NCI-H146 (cell line): ENCODE data around the gene FCHSD2.
"Not testable (repeated sequence)": the region's sequence is repeated elsewhere in the genome, so short reads cannot be mapped to it uniquely, and the experiment has no call there.

ENCODE experiments used
- DNase-seq: peaks from one replicate; lab custom pipeline; 2025; lab: John Stamatoyannopoulos, UW

The FCHSD2 gene

DNA sequence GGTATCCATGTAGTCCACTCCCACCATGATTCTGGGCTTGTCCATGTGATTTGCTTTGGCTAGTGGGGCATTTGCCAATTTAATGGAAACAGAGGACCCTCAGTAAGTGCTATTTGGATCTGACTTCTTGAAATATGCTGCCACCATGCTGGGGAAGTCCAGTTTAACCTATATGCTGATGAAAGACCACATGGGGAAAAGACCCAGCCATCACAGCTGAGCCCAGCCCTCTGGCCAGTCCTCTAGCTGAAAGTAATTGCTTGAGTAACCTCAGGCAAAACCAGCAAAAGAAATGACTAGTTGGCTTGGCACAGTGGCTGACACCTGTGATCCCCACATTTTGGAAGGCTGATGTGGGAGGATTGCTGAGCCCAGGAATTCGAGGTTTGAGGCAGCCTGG, 266.4 kb downstream of the FCHSD2 start:
- no peak for DNase-seq

DNA sequence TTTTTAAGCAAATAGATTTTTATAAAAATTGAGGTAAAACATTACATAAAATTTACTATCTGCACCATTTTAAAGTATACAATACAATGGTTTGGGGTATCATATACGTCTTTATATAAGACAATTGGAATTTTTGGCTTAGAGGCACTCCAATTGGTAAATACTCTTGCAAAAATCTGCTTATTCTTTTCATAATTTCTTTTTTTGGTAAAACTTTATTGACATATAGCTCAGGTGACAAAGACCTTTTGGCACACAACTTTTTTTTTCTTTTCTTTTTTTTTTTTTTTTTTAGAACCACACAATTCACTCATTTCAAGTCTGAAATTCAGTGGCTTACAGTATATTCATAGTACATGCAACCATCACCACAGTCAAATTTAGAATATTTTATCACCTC, 270.1 kb downstream of the FCHSD2 start:
- DNase-seq: no peak

DNA sequence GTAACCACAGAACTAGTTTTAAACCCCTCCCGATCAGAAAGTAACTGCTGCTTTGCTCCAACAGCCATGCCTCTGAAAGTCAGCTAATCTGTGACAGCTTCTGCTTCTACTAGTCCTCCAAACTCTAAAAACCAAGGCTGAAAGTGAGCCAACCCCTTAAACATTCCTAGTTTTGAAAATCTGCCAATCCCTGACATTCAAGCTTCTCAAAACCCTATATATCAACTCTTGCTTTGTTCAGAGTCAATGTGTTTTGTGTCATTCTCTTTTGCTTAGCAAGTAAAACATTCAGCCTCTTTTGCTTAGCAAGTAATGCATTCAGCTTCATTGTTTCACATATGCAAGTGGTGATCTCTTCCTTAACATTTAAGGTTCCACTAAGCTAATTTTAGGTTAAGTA, 271.0 kb downstream of the FCHSD2 start:
- DNase-seq: no peak

DNA sequence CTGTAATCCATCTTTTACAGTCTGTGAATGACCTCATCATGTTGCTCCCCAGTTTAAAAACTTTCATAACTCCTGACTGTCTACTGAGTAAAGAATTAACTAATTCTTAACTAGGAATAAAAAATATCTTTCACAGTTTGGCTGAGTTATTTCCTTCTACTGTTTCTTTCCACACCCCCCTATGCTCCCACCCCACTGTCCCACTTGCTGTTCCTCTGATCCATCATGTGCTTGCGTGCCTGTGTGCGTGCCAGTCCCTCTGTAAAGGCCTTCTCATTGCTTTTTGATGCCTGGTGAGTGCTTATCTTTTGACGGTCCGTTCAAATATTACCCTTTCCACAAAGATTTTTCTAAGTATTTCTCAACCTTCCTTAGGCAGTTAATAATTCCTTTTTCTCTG, 272.3 kb downstream of the FCHSD2 start:
- DNase-seq: no peak

DNA sequence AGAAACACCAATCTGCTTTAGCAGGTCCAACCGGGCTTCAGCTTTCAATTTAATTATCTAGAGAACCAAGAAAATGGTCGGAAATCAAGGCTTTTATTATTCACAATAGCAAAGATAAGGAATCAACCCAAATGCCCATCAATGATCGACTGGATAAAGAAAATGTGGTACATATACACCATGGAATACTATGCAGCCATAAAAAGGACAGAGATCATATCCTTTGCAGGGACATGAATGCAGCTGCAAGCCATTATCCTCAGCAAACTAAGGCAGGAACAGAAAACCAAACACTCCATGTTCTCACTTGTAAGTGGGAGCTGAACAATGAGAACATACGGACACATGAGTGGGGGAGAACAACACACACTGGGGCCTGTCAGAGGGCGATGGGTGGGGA, 274.1 kb downstream of the FCHSD2 start:
- DNase-seq: no peak

DNA sequence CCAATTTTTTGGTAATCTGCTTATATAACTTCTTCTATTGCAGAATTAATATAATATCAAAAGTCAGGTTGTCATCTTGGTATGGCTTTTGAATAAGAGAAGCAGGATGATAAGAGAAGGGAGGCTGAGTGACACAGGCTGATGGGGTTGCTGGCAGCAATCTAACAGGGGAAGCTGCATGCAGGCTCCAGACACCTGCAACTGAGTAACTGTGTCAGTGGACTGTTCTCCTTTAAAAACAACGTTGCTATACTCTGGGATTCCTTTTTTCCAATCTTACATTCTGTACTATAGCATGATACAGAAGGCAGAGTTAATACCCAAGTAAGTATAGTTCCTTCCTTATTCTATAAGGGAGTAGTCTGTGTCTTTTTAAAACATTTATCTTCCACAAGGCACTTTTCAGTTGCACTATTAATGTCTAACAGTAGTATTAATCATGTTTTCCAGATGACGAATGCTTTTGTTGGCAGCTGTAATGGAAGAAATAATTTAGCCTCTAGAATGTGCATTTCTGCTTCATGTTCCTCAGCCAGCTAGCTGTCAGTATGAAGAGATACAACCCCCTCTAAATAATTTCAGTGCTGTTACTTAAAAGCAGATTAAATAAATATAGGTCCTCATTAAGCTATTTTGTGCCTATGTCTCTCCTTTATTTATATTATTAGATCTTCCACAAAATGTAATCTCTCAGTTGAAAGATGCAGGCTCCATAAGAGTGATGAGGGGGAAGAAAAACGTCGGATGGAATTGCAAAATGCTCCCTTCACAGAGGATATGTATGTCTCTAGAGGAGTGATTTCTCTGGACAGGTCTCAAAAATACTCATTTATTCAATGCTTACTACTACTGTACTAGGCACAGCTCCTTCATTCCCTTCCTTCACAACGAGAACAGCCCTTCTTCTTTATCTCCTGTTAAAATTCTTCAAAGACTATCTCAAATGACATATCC, 277.1 kb downstream of the FCHSD2 start:
- no peak for DNase-seq

DNA sequence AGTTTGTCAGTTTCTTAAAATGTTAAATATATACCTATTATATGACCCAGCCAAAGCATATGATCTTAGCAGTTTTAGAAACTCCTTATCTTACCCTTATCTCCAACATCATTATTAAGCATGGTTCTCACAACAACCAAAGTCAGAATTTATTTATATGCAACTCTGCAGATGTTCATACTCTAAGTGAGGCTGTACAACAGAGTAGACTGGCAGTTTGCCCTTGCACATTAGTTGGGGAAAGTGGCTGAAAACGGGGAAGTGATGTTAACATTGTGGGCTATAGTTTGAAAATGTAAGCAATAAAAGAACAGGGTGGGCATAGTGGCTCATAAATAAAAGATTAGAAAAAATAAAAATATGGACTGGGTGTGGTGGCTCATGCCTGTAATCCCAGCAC, 278.2 kb downstream of the FCHSD2 start:
- DNase-seq: no peak

DNA sequence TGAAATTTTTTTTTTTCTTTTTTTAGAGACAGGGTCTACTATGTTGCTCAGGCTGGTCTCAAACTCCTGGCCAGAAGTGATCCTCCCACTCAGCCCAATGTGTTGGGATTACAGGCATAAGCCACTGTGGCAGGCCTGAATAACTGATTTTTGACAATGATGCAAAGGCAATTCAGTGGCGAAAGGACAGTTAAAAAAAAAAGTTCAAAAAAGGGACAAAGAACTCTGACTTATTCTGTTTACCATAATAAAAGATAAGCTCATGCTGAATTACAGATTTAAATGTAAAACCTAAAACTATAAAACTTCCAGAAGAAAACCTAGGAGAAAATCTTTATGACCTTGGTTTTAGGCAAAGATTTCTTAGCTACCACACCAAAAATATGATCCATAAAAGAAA, 279.0 kb downstream of the FCHSD2 start:
- DNase-seq: no peak

DNA sequence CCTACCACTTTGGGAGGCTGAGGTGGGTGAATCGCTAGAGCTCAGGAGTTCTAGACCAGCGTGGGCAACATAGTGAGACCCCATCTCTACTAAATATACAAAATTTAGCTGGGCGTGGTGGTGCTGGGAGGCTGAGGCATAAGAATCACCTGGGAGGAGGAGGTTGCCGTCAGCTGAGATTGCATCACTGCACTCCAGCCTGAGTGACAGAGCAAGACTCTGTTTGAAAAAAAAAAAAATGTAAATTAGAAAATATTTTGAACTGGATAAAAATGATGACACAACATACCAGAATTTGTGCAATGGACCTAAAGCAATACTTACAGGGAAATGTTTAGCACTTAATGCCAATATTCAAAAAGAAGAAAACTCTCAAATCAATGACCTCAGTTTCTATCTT, 281.5 kb downstream of the FCHSD2 start:
- no peak for DNase-seq

DNA sequence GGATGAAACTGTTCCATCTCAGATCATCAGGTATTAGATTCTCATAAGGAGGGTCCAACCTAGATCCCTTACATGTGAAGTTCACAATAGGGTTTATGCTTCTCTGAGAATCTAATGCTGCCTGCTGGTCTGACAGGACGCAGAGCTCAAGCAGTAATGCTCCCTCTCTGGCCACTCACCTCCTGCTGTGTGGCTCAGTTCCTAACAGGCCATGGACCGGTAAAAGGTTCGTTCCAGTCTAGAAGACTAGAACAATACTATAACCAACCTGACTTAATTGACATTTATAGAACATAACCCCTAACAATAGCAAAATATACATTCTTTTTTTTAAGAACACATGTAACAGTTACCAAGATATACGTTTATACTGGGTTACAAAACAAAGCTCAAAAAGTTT, 282.1 kb downstream of the FCHSD2 start:
- no peak for DNase-seq

DNA sequence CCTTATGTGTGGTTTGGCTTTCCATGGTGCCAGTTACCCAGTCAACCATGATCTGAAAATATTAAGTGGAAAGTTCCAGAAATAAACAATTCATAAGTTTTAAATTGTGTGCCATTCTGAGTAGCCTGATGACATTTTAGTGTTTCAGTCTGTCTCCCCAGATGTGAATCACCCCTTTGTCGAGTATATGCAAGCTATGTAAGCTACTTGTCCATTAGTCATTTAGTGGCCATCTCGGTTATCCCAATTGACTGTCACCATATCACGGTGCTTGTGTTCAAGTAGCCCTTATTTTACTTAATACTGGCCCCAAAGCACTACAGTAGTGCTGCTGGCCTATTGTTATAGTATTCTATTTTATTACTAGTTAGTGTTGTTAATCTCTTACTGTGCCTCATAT, 283.0 kb downstream of the FCHSD2 start:
- DNase-seq: no peak

DNA sequence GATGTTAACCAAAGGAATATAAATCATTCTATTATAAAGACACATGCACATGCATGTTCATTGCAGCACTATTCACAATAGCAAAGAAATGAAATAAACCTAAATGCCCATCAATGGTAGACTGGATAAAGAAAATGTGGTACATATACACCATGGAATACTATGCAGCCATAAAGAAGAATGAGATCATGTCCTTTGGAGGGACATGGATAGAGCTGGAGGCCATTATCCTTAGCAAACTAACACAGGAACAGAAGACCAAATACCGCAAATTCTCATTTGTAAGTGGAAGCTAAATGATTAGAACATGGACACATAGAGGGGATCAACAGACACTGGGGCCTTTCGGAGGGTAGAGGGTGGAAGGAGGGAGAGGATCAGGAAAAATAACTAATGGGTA, 283.9 kb downstream of the FCHSD2 start:
- not testable (repeated sequence) for DNase-seq

DNA sequence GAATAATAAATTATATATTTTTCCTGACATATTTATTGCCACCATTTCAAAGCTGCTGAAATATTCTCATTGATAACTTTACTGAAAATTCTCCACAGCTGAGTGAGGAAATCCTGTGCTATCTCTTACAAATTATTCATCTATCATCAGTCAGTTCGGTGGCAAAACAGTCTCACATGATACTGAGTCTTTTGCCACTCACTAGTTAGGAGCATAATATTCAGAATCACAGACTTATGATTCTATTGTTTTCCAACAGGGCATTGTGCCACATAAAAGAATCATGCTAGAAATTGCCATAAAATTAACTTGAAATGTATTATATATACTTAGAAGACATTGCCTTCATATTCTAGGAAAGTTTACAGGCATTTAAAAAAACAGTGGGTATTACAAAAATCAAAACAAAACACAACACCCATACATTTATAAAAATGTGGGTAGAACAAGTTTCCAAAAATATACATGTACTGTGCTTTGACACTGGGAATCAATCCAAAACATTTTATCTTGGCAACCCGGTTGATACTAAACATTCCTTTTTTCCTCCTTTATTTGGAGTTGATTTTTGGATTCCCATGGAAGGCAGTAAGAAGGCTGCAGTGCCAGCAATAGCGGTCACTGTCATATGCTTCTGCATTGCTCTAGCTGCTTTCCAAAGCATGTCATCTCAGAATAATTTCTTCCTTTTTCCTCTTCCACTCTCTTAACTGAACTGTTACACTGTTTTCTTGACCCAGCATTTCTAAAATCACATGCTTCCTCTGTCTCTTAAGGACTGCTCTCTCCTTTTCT, 285.4 kb downstream of the FCHSD2 start:
- no peak for DNase-seq

DNA sequence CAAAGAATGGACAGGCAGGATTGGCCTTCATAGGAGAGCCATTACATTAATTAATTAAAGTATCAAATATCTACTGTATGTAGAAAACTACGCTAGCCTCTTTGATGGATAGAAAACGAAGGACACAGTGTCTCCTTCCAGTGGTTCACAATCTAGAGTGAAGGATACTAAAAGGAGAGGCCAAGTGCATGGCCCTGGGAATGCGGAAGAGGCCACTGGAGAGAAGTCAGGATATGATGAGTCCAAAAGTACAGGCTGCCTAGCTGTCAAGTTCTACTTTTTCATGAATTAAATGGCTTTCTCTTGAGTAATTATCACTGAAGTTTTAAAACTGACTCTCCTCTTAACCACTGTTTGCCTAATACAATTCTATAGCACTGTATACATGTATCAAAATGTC, 286.1 kb downstream of the FCHSD2 start:
- peak; percentile 20 for DNase-seq

DNA sequence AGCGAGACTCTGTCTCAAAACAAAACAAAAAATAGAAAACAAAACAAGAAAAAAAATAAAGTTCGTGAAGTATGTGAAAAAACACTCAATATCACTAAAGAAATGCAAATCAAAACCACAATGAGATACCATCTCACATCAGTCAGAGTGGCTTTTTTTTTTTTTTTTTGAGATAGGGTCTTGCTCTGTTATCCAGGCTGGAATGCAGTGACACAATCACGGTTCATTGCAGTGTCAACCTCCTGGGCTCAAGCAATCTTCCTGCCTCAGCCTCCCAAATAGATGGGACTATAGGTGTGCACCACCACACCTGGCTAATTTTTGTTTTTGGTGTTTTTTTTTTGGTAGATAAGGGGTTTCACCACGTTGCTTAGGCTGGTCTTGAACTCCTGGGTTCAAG, 290.4 kb downstream of the FCHSD2 start:
- DNase-seq: no peak

DNA sequence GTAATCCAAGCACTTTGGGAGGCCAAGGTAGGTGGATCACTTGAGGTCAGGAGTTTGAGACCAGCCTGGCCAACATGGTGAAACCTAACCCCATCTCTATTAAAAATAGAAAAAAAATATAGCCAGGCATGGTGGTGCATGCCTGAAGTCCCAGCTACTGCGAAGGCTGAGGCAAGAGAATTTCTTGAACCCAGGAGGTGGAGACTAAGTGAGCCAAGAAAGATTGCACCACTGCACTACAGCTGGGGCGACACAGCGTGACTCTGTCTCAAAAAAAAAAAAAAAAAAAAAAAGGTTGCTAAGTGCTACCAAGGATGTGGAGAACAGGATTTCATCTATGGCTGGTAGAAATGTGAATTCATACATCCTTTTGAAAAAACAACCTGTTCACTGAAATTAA, 291.3 kb downstream of the FCHSD2 start:
- DNase-seq: no peak

DNA sequence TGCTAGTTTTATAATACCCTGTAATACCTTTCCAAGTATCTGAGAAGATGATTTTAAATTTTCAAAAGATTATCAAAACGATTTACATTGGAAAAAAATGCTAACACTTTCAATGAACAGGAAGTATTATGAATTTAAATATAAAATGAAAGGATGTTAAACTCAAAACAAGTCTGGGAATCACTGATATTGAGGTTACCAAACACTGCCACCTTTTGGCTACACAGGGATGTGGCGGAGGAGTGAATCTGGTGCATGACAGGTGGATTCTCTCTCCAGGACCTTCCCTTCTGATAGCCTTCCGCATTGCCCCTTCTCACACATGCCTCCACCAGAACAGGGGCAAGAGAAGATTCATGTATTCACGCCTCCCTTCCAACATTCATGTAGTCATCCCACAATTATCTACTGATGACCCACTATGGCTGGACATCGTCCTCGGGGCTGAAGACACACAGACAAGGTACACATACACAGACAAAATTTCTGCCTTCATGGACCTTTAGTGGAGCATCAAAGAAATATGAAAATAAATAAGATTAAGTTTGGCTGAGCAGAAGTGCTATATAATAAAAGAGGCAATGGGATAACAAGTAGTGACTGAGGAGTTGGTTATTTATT, 293.2 kb downstream of the FCHSD2 start:
- DNase-seq: peak; percentile 30

DNA sequence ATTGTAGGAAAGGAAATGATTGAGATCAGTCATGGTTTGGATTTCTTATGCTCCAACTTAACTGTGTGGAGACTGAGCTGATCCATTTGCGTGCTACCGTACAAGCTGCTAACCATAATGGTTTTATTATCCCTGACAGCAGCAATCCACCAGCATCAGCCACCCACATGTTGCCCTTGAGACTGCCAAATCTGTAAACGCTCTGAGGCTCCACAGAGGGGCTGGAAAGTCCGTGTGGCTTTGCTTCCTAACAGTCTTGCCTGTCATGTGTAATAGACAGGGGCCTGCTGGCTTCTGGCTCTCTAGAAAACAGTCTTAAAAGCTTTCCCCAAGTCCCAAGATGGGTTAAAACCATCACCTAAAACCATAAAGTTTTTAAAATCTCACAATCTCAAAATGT, 297.8 kb downstream of the FCHSD2 start:
- DNase-seq: no peak

DNA sequence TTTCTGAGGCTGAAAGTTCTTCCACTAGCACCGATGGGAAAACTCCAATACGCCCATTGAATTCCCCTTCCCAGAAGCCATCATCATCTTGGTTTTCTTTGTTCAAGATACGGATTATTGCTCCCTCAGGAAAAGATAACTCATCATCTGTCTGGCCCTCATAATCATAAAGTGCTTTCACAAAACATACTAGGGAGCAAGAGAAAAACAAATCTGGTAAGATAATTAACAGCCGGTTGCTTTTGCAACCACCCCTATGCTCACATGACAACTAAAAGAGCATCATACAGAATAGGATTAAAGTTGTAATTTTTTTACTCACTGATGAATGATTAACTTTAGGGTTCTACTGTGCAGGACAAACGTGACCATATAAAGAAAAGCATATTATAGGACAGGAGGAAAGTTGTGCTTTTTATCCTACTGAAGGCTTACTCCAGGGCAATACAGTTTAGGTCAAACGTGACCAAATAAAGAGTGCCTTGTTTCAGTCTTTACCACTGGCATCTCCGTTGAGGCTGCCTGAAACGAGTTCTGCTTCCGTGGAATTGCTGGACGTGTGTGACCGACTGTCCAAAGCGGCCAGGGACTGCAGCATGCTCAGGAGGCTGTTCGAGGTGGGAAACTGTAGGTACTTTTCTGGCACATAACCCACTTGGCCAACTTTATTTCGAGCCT, 299.3 kb downstream of the FCHSD2 start:
- no peak for DNase-seq

DNA sequence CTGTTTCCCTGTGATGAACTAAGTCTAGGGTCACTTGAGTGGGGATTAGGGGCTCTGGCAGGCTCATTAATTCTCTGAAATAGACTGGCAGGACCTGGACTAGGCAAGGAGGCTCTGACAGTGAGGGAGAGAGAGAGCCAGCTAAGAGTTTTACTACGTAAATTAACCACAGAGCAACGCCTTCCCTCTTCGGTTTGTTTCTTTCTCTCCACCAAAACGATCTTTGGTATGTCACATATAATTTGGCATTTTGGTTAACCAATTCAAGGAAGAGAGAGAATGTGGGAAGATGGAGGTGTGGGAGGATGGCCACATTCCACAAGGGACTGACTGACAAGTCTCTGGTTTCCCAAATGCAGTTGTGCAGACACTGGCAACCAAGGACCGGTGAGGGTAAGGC, 300.0 kb downstream of the FCHSD2 start:
- no peak for DNase-seq

DNA sequence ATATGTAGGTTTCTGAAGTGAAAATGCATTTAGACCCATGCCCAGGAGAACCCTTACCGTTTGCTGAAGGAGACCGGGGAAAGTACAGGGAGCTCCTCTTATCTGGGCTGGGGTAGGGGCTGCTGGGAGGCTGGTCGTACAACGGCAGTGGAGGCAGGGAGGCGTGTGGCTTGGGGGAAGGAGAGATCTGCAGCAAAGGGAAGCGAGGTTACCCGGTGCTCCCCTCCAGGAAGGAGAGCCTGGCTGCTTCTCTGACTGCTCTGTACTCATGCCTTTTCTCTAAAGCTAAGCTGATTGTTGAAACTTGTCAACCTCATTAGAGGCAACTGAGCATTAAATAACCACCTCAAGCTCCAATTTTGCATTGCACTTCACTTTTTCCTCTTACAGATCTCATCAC, 300.7 kb downstream of the FCHSD2 start:
- DNase-seq: no peak

DNA sequence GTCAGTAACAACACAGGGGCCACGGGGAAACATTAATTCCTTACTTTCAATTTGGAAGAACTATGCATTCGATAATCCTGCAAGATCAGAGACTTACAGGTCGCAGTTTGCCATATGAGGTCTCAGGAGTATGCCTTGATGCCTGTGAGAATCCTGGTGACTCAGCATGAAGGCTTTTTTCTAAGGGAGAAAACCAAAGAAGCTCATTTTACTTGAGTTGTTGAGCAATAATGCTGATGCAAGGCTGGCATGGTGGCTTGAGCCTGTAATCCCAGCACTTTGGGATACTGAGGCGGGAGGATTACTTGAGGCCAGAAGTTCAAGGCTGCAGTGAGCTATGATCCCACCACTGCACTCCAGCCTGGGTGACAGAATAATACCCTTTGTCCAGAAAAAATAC, 301.3 kb downstream of the FCHSD2 start:
- DNase-seq: no peak
